PC-3 (cell line): ENCODE measurements around the gene FHL2. TPM values are rescaled to one million over a fixed set of nuclear protein-coding genes. Genes with fewer than 3 reads are reported as not detected.

Experiments used
- total RNA-seq: library from RNA; depleted of rRNA; stranded (reverse); fragments of >200 nt; gene quantifications from 2 replicates; pipeline ENCODE4 v1.2.3, GENCODE V29; 2014; rRNA removed

Gene FHL2
- total RNA-seq, 1 experiment from 2014 or later: 118 TPM

Other genes starting within 250 kb of the FHL2 start
- gene GPR45, start 157.3 kb downstream of the FHL2 start, total RNA-seq: not detected in 2 replicates
- gene TGFBRAP1, start 69.3 kb downstream of the FHL2 start, total RNA-seq: 26.5 and 27.3 TPM in 2 replicates
- gene C2orf49, start 61.5 kb downstream of the FHL2 start, total RNA-seq: 7.2 and 11.6 TPM in 2 replicates